ENCODE measurements around the gene CDC42BPG.

- TF ChIP-seq KAT7 (CRISPR knock-in tag; IDR thresholded peaks at IDR 0.05; ENCODE audit: borderline replicate concordance), result no peak
- no peak for TF ChIP-seq MAX (CRISPR knock-in tag; IDR thresholded peaks at IDR 0.05)
- TF ChIP-seq CTCF (IDR thresholded peaks at IDR 0.05), result no peak
These were observed 29.7 kb downstream of the CDC42BPG start for GRCh38 chr11:64814712-64815187.
